HepG2 (cell line): ENCODE measurements around the gene MTA1. TPM values are rescaled to one million over a fixed set of nuclear protein-coding genes. Genes with fewer than 3 reads are reported as not detected.

Source experiments
- ATAC-seq: fragments of 200-7000 bp; cut with Tn5 transposase; 3 replicates; pipeline ENCODE4 v1.9.1; 2020; ENCODE audit warnings: mild to moderate bottlenecking, moderate library complexity
- BruUV-seq: library from RNA; stranded (reverse); fragments of 400-500 nt; replicated peaks from 2 replicates; lab custom pipeline; 2021; lab: Mats Ljungman, UMichigan
- CTCF ChIA-PET: fragments of 300-600 bp; formaldehyde crosslinking; extraction: SDS; loops from one replicate; lab custom pipeline; 2021; ENCODE audit warnings: low total read pairs, inconsistent platforms, low intra/inter-chr PET ratio; lab: Yijun Ruan, JAX
- POLR2A ChIA-PET: fragments of 350-600 bp; sonication (Branson Sonifier 250); formaldehyde crosslinking; loops from one replicate; lab custom pipeline; 2020; ENCODE audit warnings: antibody characterized with exemption, inconsistent platforms; lab: Yijun Ruan, JAX
- DNase-seq: peaks from one replicate; pipeline ENCODE4 v3.0.0-alpha.2; 2015; ENCODE audit warnings: low spot score
- FAIRE-seq: peaks from 3 replicates; lab custom pipeline; 2011; peaks lifted over from hg19 to GRCh38; lab: Jason Lieb, UNC
- H2AFZ ChIP-seq: one replicate; pipeline ENCODE4 v1.6.1; 2011; ENCODE audit warnings: low read length, inconsistent platforms
- H3K27ac ChIP-seq: fragments of 300-600 bp; 3 replicates; pipeline ENCODE4 v1.8.0; 2011; ENCODE audit warnings: mixed run types, mild to moderate bottlenecking, mixed read lengths, low read length, inconsistent platforms; ENCODE audit not compliant: insufficient read depth; ENCODE audit errors: extremely low read length
- H3K27me3 ChIP-seq, 2 experiments: fragments of 200-600 bp in 1 of 2; 2 replicates in 1 of 2; 3 replicates in 1 of 2; pipeline versions ENCODE4 v1.6.0 to v1.8.0; 2011; ENCODE audit warnings: low read length in 2 of 2, mild to moderate bottlenecking in 2 of 2, moderate library complexity in 2 of 2, inconsistent platforms in 1 of 2; ENCODE audit not compliant: insufficient read depth in 2 of 2, control insufficient read depth in 1 of 2
- H3K36me3 ChIP-seq, 2 experiments: fragments of 200-600 bp in 1 of 2; replicated peaks in 1 of 2; 2 replicates in 1 of 2; 3 replicates in 1 of 2; pipeline versions ENCODE4 v1.5.1 to v1.8.0; 2011; ENCODE audit warnings: low read length in 2 of 2, inconsistent platforms in 1 of 2; ENCODE audit not compliant: insufficient read depth in 2 of 2, control insufficient read depth in 1 of 2
- H3K4me1 ChIP-seq: 2 replicates; pipeline ENCODE4 v1.5.1; 2012; ENCODE audit warnings: low read length, inconsistent platforms; ENCODE audit not compliant: insufficient read depth
- H3K4me2 ChIP-seq: 2 replicates; pipeline ENCODE4 v1.6.0; 2011; ENCODE audit warnings: low read depth, low read length, inconsistent platforms
- H3K4me3 ChIP-seq, 3 experiments: fragments of 200-600 bp in 1 of 3; sonication (generic), shearing (Covaris generic) in 1 of 3; replicated peaks in 1 of 3; 2 replicates each; pipeline ENCODE4 v1.5.1; 2011 to 2016; ENCODE audit warnings: low read length in 3 of 3, inconsistent platforms in 2 of 3, low read depth in 2 of 3, mild to moderate bottlenecking in 2 of 3, control low read depth in 1 of 3, mixed read lengths in 1 of 3; ENCODE audit not compliant: insufficient read depth in 1 of 3
- H3K79me2 ChIP-seq: one replicate; pipeline ENCODE4 v1.6.1; 2011; ENCODE audit warnings: low read length, inconsistent platforms; ENCODE audit not compliant: insufficient read depth
- H3K9ac ChIP-seq: 2 replicates; pipeline ENCODE4 v1.6.0; 2011; ENCODE audit warnings: mild to moderate bottlenecking, low read depth, low read length, inconsistent platforms; ENCODE audit not compliant: insufficient read depth
- H3K9me3 ChIP-seq: 2 replicates; pipeline ENCODE4 v1.5.1; 2012; ENCODE audit warnings: mild to moderate bottlenecking, low read length
- H4K20me1 ChIP-seq: 2 replicates; pipeline ENCODE4 v1.6.0; 2011; ENCODE audit warnings: inconsistent platforms, mild to moderate bottlenecking, low read length, moderate library complexity; ENCODE audit not compliant: insufficient read depth
- AGO2 ChIP-seq: fragments of 200-400 bp; formaldehyde crosslinking; optimal IDR thresholded peaks from 2 replicates; pipeline ENCODE3; 2017; ENCODE audit warnings: mild to moderate bottlenecking, low read depth, low read length, moderate library complexity
- CTCF ChIP-seq: sonication (generic); formaldehyde crosslinking; IDR thresholded peaks from 2 replicates; pipeline ENCODE4 v1.5.0; 2020; ENCODE audit warnings: mild to moderate bottlenecking, missing genetic modification reagents, moderate library complexity
- DMAP1 ChIP-seq: IDR thresholded peaks from 2 replicates; pipeline ENCODE4 v1.6.1; 2016
- HNRNPUL1 ChIP-seq: fragments of 200-400 bp; formaldehyde crosslinking; IDR thresholded peaks from 2 replicates; pipeline ENCODE4 v1.6.1; 2017; ENCODE audit warnings: low read depth, mild to moderate bottlenecking, low read length, moderate library complexity
- PLSCR1 ChIP-seq: sonication (generic); formaldehyde crosslinking; IDR thresholded peaks from 2 replicates; pipeline ENCODE4 v1.5.0; 2020; ENCODE audit warnings: missing genetic modification reagents, mild to moderate bottlenecking, borderline replicate concordance
- RBM22 ChIP-seq: fragments of 200-400 bp; formaldehyde crosslinking; optimal IDR thresholded peaks from 2 replicates; pipeline ENCODE3; 2017; ENCODE audit warnings: mild to moderate bottlenecking, low read length, moderate library complexity
- SMAD1 ChIP-seq: sonication (generic); formaldehyde crosslinking; IDR thresholded peaks from 2 replicates; pipeline ENCODE4 v1.4.0; 2020; ENCODE audit warnings: missing genetic modification reagents, low read depth, mild to moderate bottlenecking, borderline replicate concordance
- SP1 ChIP-seq, 2 experiments: fragments of 450-650 bp in 1 of 2; sonication (generic) in 1 of 2; formaldehyde crosslinking in 1 of 2; IDR thresholded peaks; 2 replicates each; pipeline versions ENCODE4 v1.4.0 to v1.6.1; 2016 to 2020; ENCODE audit warnings: missing genetic modification reagents in 1 of 2
- WGBS: methylation state at CpG from one replicate; pipeline ENCODE4 v1.1.6; 2017; ENCODE audit warnings: low lambda C conversion rate; 5-methylcytosine and 5-hydroxymethylcytosine counted together
- in situ Hi-C: cut with HindIII; loops from 2 replicates; pipeline ENCODE4 v1.10.0; 2017; ENCODE audit warnings: low pct_unique_long_range_greater_than_20kb; ENCODE audit not compliant: extremely low pct_ligation_motif_present
- intact Hi-C: fragments of 100-400 bp; cut with micrococcal nuclease; formaldehyde crosslinking; loops from one replicate; pipeline ENCODE4 v1.10.0; 2022; ENCODE audit not compliant: unreplicated experiment
- polyA plus RNA-seq, 8 experiments: library from polyadenylated mRNA; depleted of rRNA in 3 of 8; stranded (reverse) in 7 of 8; unstranded in 1 of 8; fragments of >200 nt; fragmentation: Illumina TruSeq in 4 of 8; extraction: Trizol in 4 of 8; gene quantifications; 2 replicates each; pipeline versions ENCODE4 v1.2.1 to v1.2.3, GENCODE V29; 2011 to 2016; ENCODE audit warnings: low read depth in 4 of 8, missing spikeins in 1 of 8, mixed read lengths in 1 of 8; ENCODE audit not compliant: insufficient read depth in 1 of 8
- total RNA-seq, 5 experiments: library from RNA; depleted of rRNA; stranded (reverse); fragments of >200 nt; fragmentation: Illumina TruSeq; extraction: Trizol; gene quantifications; 2 replicates each; pipeline ENCODE4 v1.2.3, GENCODE V29; 2016; ENCODE audit warnings: low read depth in 1 of 5

The MTA1 gene
- total and polyA plus RNA-seq, 2 of the 13 experiments (the other 11 are each of a cell fraction or from before 2014, with no cell fraction given): 35.2 to 85.8 TPM

- in situ Hi-C loops (no loop called here), intact Hi-C loops (no loop called here)
- Histone ChIP-seq H3K9me3 (no peaks in the 10 kb centered on the region), H3K79me2 (no peaks in the 10 kb centered on the region), H3K4me1 (no peaks in the 10 kb centered on the region), H3K4me2 (no peak overlapping the region), H3K4me3 (no peak overlapping the region), H3K27ac (no peak overlapping the region), H3K36me3 (peaks cover 18 to 39% of the 10 kb centered on the region in 2 experiments; a peak in 4 of 5 replicates), H3K9ac (no peak overlapping the region), H4K20me1 (no peaks in the 10 kb centered on the region), H3K27me3 (no peaks in the 10 kb centered on the region), H2AFZ (no peak overlapping the region)
- ChIA-PET POLR2A (no interaction called here), CTCF (no interaction called here)
- ATAC-seq: no peak
- no peak for DNase-seq
- BruUV-seq: no TSS peak
- no peak for FAIRE-seq
- TF ChIP-seq AGO2 (peak; percentile 66), DMAP1 (CRISPR knock-in tag) (no peak), HNRNPUL1 (no peak), SMAD1 (CRISPR knock-in tag) (no peak), CTCF (no peak), RBM22 (peak; percentile 46), SP1 (IDR thresholded peaks at IDR 0.05) (no peak), SP1 (CRISPR knock-in tag; IDR thresholded peaks at IDR 0.05) (no peak), PLSCR1 (CRISPR knock-in tag) (no peak)
- WGBS: 80% methylated on average over 1 of the region's 20 CpGs
Measured at GRCh38 chr14:105465209-105466031, 45.8 kb downstream of the MTA1 start.
